ENCODE data around the gene GNG13.
A peak's percentile ranks its signal among the peaks of the same experiment; 100 is the strongest.

The GNG13 gene

DNA sequence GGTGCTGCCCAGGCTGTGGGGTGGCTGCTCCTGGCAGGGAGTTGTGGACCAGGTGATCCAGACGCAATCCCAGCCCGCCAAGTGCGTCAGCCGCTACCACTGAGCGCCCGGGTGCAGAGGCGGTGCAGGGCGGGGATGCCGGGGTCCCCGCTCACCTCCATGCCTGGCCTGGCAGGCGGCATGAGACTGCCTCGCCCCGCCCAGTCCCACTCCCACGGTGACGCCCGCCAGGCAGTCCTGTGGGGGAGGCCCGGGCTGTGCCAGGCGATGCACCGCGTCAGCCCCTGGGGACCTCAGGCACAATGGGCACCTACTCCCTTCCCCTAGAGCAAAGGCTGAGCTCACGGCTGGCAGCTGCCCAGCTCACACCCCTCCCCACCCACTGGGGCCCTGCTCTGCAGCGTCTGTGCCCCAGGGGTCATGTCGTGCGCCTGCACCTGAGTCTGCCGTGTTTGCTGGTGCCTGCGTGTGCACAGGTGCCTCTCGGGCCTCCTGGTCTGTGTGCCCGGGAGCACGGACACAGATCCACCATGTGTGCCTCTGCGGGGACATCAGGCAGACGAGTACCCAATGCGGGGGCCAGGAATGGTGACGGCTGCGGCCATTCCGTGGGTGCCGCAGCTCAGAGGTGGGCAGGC is 17.6 kb downstream of the GNG13 start (continued):
- TF ChIP-seq, protein P1, sequence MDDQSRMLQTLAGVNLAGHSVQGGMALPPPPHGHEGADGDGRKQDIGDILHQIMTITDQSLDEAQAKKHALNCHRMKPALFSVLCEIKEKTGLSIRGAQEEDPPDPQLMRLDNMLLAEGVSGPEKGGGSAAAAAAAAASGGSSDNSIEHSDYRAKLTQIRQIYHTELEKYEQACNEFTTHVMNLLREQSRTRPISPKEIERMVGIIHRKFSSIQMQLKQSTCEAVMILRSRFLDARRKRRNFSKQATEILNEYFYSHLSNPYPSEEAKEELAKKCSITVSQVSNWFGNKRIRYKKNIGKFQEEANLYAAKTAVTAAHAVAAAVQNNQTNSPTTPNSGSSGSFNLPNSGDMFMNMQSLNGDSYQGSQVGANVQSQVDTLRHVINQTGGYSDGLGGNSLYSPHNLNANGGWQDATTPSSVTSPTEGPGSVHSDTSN (CRISPR knock-in tag; IDR thresholded peaks at IDR 0.05), result no peak
- peak; percentile 90 for TF ChIP-seq EGR2 (tag by site-specific recombination; IDR thresholded peaks at IDR 0.05; ENCODE audit: low read depth)

DNA sequence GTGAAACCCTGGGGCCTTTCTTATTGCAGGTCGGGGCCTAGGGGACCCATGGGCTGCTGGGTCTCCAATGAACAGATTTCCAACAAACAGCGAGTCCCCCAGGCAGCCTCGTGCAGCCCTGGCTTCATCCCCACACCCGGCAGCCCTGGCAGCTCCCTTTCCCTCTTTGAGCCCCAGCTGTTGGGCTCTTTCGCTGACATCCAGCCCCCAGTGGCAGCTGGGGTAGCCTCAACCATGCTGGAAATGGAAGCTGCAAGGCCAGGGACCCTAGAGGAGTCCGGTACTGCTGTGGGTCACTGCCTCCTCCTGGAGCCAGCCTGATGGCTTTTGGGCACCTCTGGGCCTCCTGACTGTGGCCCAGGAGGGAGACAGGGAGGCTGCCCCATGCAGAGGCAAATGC is 18.3 kb downstream of the GNG13 start:
- Histone ChIP-seq H3K4me1 (ENCODE audit: control insufficient read depth, insufficient read depth, low read length) (no peaks in the 10 kb centered on the region), H3K9me3 (ENCODE audit: control insufficient read depth, insufficient read depth, low read depth, low read length) (no peaks in the 10 kb centered on the region), H3K27ac (ENCODE audit: extremely low read depth, low read depth, low read length) (no peak overlapping the region), H3K36me3 (ENCODE audit: control insufficient read depth in 2 of 2, insufficient read depth in 1 of 2, low read length in 2 of 2) (peaks cover 0 to 24% of the 10 kb centered on the region in 2 experiments; a peak in 1 of 3 replicates), H3K4me3 (ENCODE audit: low read depth, low read length) (no peak overlapping the region)
- TF ChIP-seq GLI4 (tag by site-specific recombination; IDR thresholded peaks at IDR 0.05) (no peak), EGR2 (tag by site-specific recombination; IDR thresholded peaks at IDR 0.05; ENCODE audit: low read depth) (no peak), ZNF433 (tag by site-specific recombination; IDR thresholded peaks at IDR 0.05; ENCODE audit: low read depth) (no peak), BCL11B (tag by site-specific recombination; IDR thresholded peaks at IDR 0.05; ENCODE audit: low read depth) (no peak)
- ChIA-PET POLR2A (interaction anchor here (0.5 to 0.6 kb wide), 2 partner anchors 83 to 587 kb away, joined by 3 read pairs; no protein-coding TSS in a partner anchor), CTCF (interaction anchor here (9.5 kb wide), 1 partner anchor 70 kb away, joined by 119 read pairs; no protein-coding TSS in a partner anchor)

DNA sequence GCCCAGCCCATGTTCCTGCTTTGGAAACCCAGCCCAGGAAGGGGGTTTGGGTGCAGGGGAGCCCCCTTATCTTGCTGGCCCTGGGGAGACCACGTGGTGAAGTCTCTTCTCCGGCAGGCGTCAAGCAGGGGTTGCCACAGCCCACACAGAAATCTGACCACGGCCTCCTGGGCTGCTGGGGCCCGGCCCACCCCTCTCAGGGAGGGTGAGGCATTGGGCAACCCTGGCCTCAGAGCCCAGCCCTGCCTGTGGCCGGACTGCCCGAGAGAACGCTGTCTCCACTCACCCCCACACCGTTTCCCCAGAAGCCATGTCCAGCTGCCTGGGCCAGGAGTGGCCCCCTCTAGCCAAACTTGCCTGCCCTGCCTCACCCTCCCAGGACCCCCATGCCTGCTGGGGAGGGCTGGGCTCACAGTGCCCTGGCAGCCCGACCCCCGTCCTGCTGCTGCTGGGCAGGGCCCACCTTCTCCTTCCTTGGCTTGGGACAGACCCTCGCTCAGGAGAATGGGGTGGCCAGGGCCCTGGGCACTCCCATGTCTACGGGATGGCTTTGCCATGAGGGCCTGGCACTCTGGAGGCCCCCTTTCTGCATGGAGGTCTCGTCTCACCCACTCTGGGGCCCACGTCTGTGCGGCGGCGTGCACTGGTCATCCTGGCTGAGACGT is 19.1 kb downstream of the GNG13 start:
- no peaks in the 10 kb centered on the region for H3K4me1 ChIP-seq (ENCODE audit: control insufficient read depth, insufficient read depth, low read length)
- no peaks in the 10 kb centered on the region for H3K9me3 ChIP-seq (ENCODE audit: control insufficient read depth, insufficient read depth, low read depth, low read length)
- CTCF ChIA-PET, result interaction anchor here (0.6 to 9.5 kb wide), 4 partner anchors 12 to 69 kb away, joined by 3 to 119 read pairs (median 3); partner anchors contain the start of gene CIAO3
- no peak overlapping the region for H3K4me3 ChIP-seq (ENCODE audit: low read depth, low read length)
- POLR2A ChIA-PET, result interaction anchor here (0.5 to 0.6 kb wide), 2 partner anchors 82 to 101 kb away, joined by 3 to 4 read pairs; partner anchors contain the start of gene STUB1
- no peak for TF ChIP-seq EGR2 (tag by site-specific recombination; IDR thresholded peaks at IDR 0.05; ENCODE audit: low read depth)
- no peak for TF ChIP-seq ZNF791 (tag by site-specific recombination; IDR thresholded peaks at IDR 0.05)
- no peak for TF ChIP-seq ZNF169 (tag by site-specific recombination; IDR thresholded peaks at IDR 0.05)
- no peak for TF ChIP-seq ZNF776 (tag by site-specific recombination; IDR thresholded peaks at IDR 0.05; ENCODE audit: borderline replicate concordance)
- no peak for TF ChIP-seq ZNF138 (tag by site-specific recombination; IDR thresholded peaks at IDR 0.05; ENCODE audit: borderline replicate concordance)
- no peak for TF ChIP-seq ZNF571 (tag by site-specific recombination; IDR thresholded peaks at IDR 0.05)
- no peak for TF ChIP-seq ZNF792 (tag by site-specific recombination; IDR thresholded peaks at IDR 0.05)
- TF ChIP-seq ZNF530 (tag by site-specific recombination; IDR thresholded peaks at IDR 0.05; ENCODE audit: low read depth), result no peak
- TF ChIP-seq ZNF48 (tag by site-specific recombination; IDR thresholded peaks at IDR 0.05), result no peak
- H3K27ac ChIP-seq (ENCODE audit: extremely low read depth, low read depth, low read length), result no peak overlapping the region
- H3K36me3 ChIP-seq (ENCODE audit: control insufficient read depth in 2 of 2, insufficient read depth in 1 of 2, low read length in 2 of 2), result peaks cover 0 to 18% of the 10 kb centered on the region in 2 experiments; a peak in 1 of 3 replicates

DNA sequence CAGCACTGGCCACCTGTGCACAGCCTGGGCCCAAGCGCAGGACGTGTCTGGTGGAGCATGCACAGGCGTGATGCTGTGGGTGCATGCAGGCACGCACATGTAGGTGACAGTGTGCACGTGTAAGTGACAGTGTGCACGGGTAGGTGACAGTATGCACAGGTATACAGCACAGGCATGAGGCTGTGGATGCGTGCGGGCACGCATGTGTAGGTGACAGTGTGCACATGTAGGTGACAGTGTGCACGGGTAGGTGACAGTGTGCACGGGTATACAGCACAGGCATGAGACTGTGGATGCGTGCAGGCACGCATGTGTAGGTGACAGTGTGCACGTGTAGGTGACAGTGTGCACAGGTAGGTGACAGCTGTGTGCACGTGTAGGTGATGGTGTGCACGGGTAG is 20.2 kb downstream of the GNG13 start:
- CTCF ChIA-PET, result interaction anchor here (0.8 to 9.5 kb wide), 3 partner anchors 11 to 68 kb away, joined by 3 to 119 read pairs (median 3); partner anchors contain the start of gene CIAO3
- POLR2A ChIA-PET, result no interaction called here
- TF ChIP-seq, protein P2, sequence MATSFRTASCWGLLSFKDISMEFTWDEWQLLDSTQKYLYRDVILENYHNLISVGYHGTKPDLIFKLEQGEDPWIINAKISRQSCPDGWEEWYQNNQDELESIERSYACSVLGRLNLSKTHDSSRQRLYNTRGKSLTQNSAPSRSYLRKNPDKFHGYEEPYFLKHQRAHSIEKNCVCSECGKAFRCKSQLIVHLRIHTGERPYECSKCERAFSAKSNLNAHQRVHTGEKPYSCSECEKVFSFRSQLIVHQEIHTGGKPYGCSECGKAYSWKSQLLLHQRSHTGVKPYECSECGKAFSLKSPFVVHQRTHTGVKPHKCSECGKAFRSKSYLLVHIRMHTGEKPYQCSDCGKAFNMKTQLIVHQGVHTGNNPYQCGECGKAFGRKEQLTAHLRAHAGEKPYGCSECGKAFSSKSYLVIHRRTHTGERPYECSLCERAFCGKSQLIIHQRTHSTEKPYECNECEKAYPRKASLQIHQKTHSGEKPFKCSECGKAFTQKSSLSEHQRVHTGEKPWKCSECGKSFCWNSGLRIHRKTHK (tag by site-specific recombination; IDR thresholded peaks at IDR 0.05), result no peak
- TF ChIP-seq ZNF510 (tag by site-specific recombination; IDR thresholded peaks at IDR 0.05; ENCODE audit: insufficient replicate concordance) (no peak), TCF7L2 (IDR thresholded peaks at IDR 0.05; ENCODE audit: borderline replicate concordance, low read depth, low read length) (no peak)
- TF ChIP-seq, protein P3, sequence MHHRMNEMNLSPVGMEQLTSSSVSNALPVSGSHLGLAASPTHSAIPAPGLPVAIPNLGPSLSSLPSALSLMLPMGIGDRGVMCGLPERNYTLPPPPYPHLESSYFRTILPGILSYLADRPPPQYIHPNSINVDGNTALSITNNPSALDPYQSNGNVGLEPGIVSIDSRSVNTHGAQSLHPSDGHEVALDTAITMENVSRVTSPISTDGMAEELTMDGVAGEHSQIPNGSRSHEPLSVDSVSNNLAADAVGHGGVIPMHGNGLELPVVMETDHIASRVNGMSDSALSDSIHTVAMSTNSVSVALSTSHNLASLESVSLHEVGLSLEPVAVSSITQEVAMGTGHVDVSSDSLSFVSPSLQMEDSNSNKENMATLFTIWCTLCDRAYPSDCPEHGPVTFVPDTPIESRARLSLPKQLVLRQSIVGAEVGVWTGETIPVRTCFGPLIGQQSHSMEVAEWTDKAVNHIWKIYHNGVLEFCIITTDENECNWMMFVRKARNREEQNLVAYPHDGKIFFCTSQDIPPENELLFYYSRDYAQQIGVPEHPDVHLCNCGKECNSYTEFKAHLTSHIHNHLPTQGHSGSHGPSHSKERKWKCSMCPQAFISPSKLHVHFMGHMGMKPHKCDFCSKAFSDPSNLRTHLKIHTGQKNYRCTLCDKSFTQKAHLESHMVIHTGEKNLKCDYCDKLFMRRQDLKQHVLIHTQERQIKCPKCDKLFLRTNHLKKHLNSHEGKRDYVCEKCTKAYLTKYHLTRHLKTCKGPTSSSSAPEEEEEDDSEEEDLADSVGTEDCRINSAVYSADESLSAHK (tag by site-specific recombination; IDR thresholded peaks at IDR 0.05), result no peak
- TF ChIP-seq, protein P4, sequence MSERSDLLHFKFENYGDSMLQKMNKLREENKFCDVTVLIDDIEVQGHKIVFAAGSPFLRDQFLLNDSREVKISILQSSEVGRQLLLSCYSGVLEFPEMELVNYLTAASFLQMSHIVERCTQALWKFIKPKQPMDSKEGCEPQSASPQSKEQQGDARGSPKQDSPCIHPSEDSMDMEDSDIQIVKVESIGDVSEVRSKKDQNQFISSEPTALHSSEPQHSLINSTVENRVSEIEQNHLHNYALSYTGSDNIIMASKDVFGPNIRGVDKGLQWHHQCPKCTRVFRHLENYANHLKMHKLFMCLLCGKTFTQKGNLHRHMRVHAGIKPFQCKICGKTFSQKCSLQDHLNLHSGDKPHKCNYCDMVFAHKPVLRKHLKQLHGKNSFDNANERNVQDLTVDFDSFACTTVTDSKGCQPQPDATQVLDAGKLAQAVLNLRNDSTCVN (tag by site-specific recombination; optimal IDR thresholded peaks at IDR 0.05), result peak; percentile 35

More for the DNA sequence above, 20.2 kb downstream of the GNG13 start:
- H3K4me1 ChIP-seq (ENCODE audit: control insufficient read depth, insufficient read depth, low read length), result no peaks in the 10 kb centered on the region
- peaks cover 0 to 8% of the 10 kb centered on the region in 2 experiments; a peak in 1 of 3 replicates for H3K36me3 ChIP-seq (ENCODE audit: control insufficient read depth in 2 of 2, insufficient read depth in 1 of 2, low read length in 2 of 2)
- no peaks in the 10 kb centered on the region for H3K9me3 ChIP-seq (ENCODE audit: control insufficient read depth, insufficient read depth, low read depth, low read length)
- no peak overlapping the region for H3K4me3 ChIP-seq (ENCODE audit: low read depth, low read length)
- no peak overlapping the region for H3K27ac ChIP-seq (ENCODE audit: extremely low read depth, low read depth, low read length)

All from HEK293 (cell line).